Lung (tissue), 12 donors: ENCODE measurements around the gene TUSC2. TPM values are rescaled to one million over a fixed set of nuclear protein-coding genes. Genes with fewer than 3 reads are reported as not detected.

Experiments used
- ATAC-seq: fragments of 200-7000 bp; cut with Tn5 transposase; one replicate; pipeline ENCODE4 v1.9.1; 2020; ENCODE audit warnings: moderate number of reproducible peaks; ENCODE audit not compliant: insufficient read depth, low FRiP score
- DNase-seq, 3 donors: peaks; one replicate each; pipeline ENCODE4 v3.0.0-alpha.2; 2013 to 2017
- H3K27ac ChIP-seq, 2 donors: one replicate each; pipeline ENCODE4 v1.5.1; 2013; ENCODE audit warnings: mild to moderate bottlenecking in 2 of 2, moderate library complexity in 2 of 2, control low read depth in 1 of 2, inconsistent platforms in 1 of 2, low read depth in 1 of 2, low read length in 1 of 2
- H3K27me3 ChIP-seq, 3 donors: one replicate each; pipeline ENCODE4 v1.5.1; 2013; ENCODE audit warnings: low read length in 2 of 3; ENCODE audit not compliant: control insufficient read depth in 3 of 3, insufficient read depth in 3 of 3
- H3K36me3 ChIP-seq, 4 donors: one replicate each; pipeline ENCODE4 v1.5.1; 2013; ENCODE audit warnings: low read length in 4 of 4, mild to moderate bottlenecking in 1 of 4, moderate library complexity in 1 of 4; ENCODE audit not compliant: control insufficient read depth in 4 of 4, insufficient read depth in 4 of 4
- H3K4me1 ChIP-seq, 5 donors: one replicate each; pipeline ENCODE4 v1.5.1; 2013; ENCODE audit warnings: low read length in 5 of 5, mild to moderate bottlenecking in 2 of 5, moderate library complexity in 1 of 5; ENCODE audit not compliant: control insufficient read depth in 5 of 5, insufficient read depth in 5 of 5
- H3K4me3 ChIP-seq: one replicate; pipeline ENCODE4 v1.5.1; 2013; ENCODE audit warnings: mild to moderate bottlenecking, control low read depth, moderate library complexity
- H3K9ac ChIP-seq, 2 donors: one replicate each; pipeline ENCODE4 v1.5.1; 2013; ENCODE audit warnings: low read length in 2 of 2, control low read depth in 1 of 2; ENCODE audit not compliant: insufficient read depth in 1 of 2
- H3K9me3 ChIP-seq, 4 donors: one replicate each; pipeline ENCODE4 v1.5.1; 2013; ENCODE audit warnings: low read length in 3 of 4, mild to moderate bottlenecking in 1 of 4, moderate library complexity in 1 of 4; ENCODE audit not compliant: control insufficient read depth in 4 of 4, insufficient read depth in 3 of 4
- WGBS, 2 donors: extraction: QIAGEN DNeasy Blood & Tissue Kit; methylation state at CpG; one replicate each; pipeline ENCODE4 v1.1.7; 2013; 5-methylcytosine and 5-hydroxymethylcytosine counted together
- polyA plus RNA-seq, 2 donors: library from polyadenylated mRNA; stranded (reverse); fragments of 200-250 nt; gene quantifications; one replicate each; pipeline ENCODE4 v1.2.1, GENCODE V29; 2013
- total RNA-seq, 2 donors: library from RNA; depleted of rRNA in 1 of 2; stranded (reverse); fragments of >200 nt in 1 of 2; gene quantifications; one replicate each; pipeline ENCODE4 v1.2.1, GENCODE V29; 2014 to 2021
- TF ChIP-seq, protein P1 (sequence below): IDR thresholded peaks from 2 replicates; pipeline ENCODE4 v1.5.1; 2012; ENCODE audit warnings: mild to moderate bottlenecking; ENCODE audit errors: control extremely low read depth, extremely low read depth
- donor health status: control.
- donor health status: control.
- donor health status: Bipolar disorder and iron deficiency.
- donor health status: healthy.
- donor health status: DM: yes; HTN: yes; CAD: no.

The TUSC2 gene
- total and polyA plus RNA-seq, 4 donors = 11.1 to 54.5 (median 30.5) TPM

DNA sequence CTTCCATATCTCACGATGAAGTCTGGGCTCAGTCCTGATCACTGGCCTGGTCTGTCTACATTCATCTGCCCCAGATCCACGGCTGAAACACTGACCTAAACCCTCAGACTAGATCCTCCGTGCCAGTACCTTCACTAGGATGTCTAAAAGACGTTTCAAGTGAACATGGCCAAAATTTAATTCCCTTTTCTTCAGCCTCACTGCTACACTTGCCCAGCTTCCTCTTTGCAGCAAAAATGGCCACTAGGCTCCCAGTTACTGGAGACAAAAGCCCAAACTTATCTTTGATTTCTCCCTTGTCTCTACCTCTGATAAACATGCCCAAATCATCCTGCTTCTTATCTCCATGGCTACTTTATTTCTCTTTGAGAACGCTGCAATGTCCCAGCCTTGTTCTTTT, 10.9 kb upstream of the TUSC2 start:
- DNase-seq (no peak), ATAC-seq (no peak)
- Histone ChIP-seq H3K9me3 (no peaks in the 10 kb centered on the region), H3K4me1 (peaks cover 10 to 58% (median 21%) of the 10 kb centered on the region in 5 donors), H3K4me3 (no peak overlapping the region), H3K9ac (peak overlapping the region in 1 of 2 donors; percentile 65), H3K36me3 (peaks cover 0 to 5% (median 0%) of the 10 kb centered on the region in 4 donors), H3K27ac (peak overlapping the region in 1 of 2 donors; percentile 96), H3K27me3 (peaks cover 0 to 5% (median 0%) of the 10 kb centered on the region in 3 donors)
- TF ChIP-seq, protein P1, sequence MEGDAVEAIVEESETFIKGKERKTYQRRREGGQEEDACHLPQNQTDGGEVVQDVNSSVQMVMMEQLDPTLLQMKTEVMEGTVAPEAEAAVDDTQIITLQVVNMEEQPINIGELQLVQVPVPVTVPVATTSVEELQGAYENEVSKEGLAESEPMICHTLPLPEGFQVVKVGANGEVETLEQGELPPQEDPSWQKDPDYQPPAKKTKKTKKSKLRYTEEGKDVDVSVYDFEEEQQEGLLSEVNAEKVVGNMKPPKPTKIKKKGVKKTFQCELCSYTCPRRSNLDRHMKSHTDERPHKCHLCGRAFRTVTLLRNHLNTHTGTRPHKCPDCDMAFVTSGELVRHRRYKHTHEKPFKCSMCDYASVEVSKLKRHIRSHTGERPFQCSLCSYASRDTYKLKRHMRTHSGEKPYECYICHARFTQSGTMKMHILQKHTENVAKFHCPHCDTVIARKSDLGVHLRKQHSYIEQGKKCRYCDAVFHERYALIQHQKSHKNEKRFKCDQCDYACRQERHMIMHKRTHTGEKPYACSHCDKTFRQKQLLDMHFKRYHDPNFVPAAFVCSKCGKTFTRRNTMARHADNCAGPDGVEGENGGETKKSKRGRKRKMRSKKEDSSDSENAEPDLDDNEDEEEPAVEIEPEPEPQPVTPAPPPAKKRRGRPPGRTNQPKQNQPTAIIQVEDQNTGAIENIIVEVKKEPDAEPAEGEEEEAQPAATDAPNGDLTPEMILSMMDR = no peak
- WGBS, 2 donors = 26 to 56% methylated on average over 5 of the region's 5 CpGs

DNA sequence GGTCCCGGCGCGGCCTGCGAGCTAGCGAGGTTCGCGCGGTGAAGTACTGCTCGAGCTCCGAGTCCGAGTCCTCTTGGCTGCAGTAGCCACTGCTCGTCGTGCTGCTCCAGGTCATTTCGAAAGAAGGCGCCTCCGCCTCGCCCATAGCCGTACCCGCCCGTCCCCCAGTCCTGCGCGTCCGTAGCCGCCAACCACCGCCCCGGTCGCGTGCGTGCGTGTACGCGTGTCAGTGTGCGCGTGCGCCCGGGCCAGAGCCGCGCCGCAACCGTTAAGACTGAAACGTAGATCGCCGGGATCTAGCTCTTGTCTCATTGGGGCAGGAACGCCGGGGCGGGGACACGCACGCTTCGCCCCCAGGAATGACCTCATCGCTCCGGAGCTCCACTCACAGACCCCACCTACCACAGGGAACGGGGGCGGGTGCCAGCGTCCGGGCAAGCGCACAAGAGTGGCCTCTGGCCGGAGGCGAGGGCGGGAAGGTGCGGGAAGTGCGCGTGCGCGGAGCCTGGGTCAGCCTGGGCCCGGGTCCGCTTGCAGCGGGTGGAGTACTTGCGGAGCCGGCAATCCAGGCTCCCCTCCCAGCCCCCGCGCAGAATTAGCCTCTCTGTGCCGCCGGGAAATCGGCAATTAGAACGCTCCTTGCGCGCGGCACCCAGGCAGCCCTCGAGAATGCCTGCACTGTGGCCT, 9.3 kb upstream of the TUSC2 start:
- H3K4me3 ChIP-seq = peak overlapping the region; percentile 90
- H3K9ac ChIP-seq = peak overlapping the region; percentile 63 to 89
- TF ChIP-seq, protein P1 = no peak
- 0% methylated on average over 77 to 79 of the region's 79 CpGs for WGBS, 2 donors
- H3K27ac ChIP-seq = peak overlapping the region; percentile 89 to 96
- peak; percentile 84 for ATAC-seq
- no peaks in the 10 kb centered on the region for H3K9me3 ChIP-seq
- H3K4me1 ChIP-seq = peaks cover 10 to 58% (median 21%) of the 10 kb centered on the region in 5 donors
- peak; percentile 99 for DNase-seq
- H3K36me3 ChIP-seq = peaks cover 0 to 7% (median 2%) of the 10 kb centered on the region in 4 donors
- peaks cover 0 to 5% (median 0%) of the 10 kb centered on the region in 3 donors for H3K27me3 ChIP-seq

DNA sequence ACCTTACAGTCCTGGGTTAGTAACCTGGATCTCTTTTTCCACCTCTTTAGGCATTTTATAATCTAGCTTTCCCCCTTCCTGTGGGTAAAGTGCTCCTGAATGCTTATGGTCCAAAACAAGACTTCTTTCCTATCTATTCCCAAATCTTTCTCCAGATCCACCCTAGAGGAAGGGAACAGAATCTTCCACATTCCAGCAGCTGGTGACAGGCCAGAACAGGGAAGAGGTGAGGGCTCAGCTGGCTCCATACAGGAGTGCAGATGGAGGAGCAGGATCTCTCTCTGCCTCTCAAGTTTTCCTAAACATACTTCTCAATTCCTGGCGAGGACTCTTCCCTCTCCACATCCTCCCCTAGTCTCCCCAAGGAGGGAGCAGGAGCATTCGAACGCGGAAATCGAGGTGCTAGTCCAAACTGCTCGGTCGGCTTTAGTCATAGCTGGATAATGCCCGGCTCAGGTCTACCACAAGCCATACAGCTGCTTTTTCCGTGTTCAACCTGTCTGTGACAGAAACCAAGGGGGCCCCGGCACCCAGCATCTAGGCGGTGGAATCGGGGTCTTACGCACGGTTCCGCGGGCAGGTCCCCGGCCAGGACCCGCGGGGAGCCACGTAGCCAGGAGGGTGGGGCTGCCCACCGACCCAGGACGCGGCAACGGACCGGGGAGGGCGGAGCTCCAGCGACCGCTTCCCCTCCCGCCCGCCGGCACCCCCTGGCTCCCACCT, 8.6 kb upstream of the TUSC2 start:
- Histone ChIP-seq H3K4me1 (peaks cover 10 to 53% (median 20%) of the 10 kb centered on the region in 5 donors), H3K27ac (peak overlapping the region; percentile 89 to 96), H3K9me3 (no peaks in the 10 kb centered on the region), H3K27me3 (peaks cover 0 to 5% (median 0%) of the 10 kb centered on the region in 3 donors), H3K9ac (peak overlapping the region; percentile 63 to 89), H3K4me3 (peak overlapping the region; percentile 90), H3K36me3 (peaks cover 4 to 13% (median 9%) of the 10 kb centered on the region in 4 donors)
- DNase-seq = no peak
- 1 to 3% methylated on average over 26 to 31 of the region's 31 CpGs for WGBS, 2 donors
- ATAC-seq = peak; percentile 10
- TF ChIP-seq, protein P1 = no peak
